ENCODE data around the gene SLC35D1. TPM values are rescaled to one million over a fixed set of nuclear protein-coding genes. Genes with fewer than 3 reads are reported as not detected.

SLC35D1 gene
- total and polyA plus RNA-seq, 10 of the 15 experiments (the other 5 are each of a cell fraction or from before 2014, with no cell fraction given): 2.9 to 12.4 (median 8.6) TPM

DNA sequence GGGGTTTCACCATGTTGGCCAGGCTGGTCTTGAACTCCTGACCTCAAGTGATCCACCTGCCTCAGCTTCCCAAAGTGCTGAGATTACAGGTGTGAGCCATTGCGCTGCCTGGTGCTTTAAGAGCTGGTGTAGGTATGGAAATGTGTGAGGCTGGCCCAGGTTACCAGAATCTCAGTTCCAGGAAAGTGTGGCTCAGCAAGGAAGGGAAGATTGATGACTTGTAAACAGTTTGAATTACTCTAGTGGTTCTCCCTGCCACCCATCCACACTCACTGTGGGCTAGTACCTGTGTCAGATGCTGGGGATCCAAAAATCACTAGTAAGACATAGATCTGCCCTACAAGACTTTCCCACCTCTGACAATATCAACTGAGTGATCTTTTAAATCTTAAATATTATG lies 34.5 kb upstream of the SLC35D1 start (continued):
- no peak for TF ChIP-seq ZBTB11 (CRISPR knock-in tag; IDR thresholded peaks at IDR 0.05)
- no peak for TF ChIP-seq YBX1 (IDR thresholded peaks at IDR 0.05)
- no peak for TF ChIP-seq KDM1A (IDR thresholded peaks at IDR 0.05; ENCODE audit: borderline replicate concordance)
- no peak for TF ChIP-seq MYC (IDR thresholded peaks at IDR 0.05; ENCODE audit: insufficient read depth, insufficient read length, insufficient replicate concordance, low read length, severe bottlenecking)
- TF ChIP-seq RB1 (IDR thresholded peaks at IDR 0.05; ENCODE audit: borderline replicate concordance): no peak
- no peak for TF ChIP-seq POLR2AphosphoS5 (IDR thresholded peaks at IDR 0.05; ENCODE audit: low read length)
- no peak for TF ChIP-seq SUZ12 (IDR thresholded peaks at IDR 0.05; ENCODE audit: unreplicated experiment)

DNA sequence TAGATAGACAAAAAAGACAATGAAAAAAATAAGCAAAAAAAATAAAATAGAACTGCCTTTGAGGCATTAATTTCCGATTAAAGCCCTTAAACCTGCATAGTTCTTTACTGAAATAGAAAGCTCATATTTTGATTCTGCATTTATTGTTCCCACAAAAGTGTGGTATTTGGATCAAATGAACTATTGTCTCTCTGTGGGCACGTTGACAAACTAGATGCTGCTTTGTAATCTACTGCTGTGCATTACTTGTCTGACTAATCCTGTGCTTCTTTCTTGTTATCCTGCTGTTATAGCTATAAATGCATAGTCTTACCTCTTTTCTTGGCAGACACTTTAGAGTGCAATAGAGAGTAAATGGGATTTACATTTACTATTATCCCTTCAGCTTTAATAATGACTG lies 31.4 kb upstream of the SLC35D1 start:
- ATAC-seq: no peak
- SMC1A ChIA-PET (ENCODE audit: uncharacterized antibody, unreplicated experiment): no interaction called here
- no peaks in the 10 kb centered on the region for H4K20me1 ChIP-seq (ENCODE audit: control insufficient read depth, insufficient read depth)
- TF ChIP-seq HCFC1 (IDR thresholded peaks at IDR 0.05; ENCODE audit: low read length) (no peak), TCF3 (IDR thresholded peaks at IDR 0.05; ENCODE audit: borderline replicate concordance, insufficient read depth, low read depth, low read length) (no peak), ZSCAN29 (IDR thresholded peaks at IDR 0.05) (no peak), CHD1 (IDR thresholded peaks at IDR 0.05; ENCODE audit: low read depth, low read length) (no peak), SRF (IDR thresholded peaks at IDR 0.05; ENCODE audit: low read depth in 2 of 2, low read length in 2 of 2) (no peak)
- TF ChIP-seq, protein P1, sequence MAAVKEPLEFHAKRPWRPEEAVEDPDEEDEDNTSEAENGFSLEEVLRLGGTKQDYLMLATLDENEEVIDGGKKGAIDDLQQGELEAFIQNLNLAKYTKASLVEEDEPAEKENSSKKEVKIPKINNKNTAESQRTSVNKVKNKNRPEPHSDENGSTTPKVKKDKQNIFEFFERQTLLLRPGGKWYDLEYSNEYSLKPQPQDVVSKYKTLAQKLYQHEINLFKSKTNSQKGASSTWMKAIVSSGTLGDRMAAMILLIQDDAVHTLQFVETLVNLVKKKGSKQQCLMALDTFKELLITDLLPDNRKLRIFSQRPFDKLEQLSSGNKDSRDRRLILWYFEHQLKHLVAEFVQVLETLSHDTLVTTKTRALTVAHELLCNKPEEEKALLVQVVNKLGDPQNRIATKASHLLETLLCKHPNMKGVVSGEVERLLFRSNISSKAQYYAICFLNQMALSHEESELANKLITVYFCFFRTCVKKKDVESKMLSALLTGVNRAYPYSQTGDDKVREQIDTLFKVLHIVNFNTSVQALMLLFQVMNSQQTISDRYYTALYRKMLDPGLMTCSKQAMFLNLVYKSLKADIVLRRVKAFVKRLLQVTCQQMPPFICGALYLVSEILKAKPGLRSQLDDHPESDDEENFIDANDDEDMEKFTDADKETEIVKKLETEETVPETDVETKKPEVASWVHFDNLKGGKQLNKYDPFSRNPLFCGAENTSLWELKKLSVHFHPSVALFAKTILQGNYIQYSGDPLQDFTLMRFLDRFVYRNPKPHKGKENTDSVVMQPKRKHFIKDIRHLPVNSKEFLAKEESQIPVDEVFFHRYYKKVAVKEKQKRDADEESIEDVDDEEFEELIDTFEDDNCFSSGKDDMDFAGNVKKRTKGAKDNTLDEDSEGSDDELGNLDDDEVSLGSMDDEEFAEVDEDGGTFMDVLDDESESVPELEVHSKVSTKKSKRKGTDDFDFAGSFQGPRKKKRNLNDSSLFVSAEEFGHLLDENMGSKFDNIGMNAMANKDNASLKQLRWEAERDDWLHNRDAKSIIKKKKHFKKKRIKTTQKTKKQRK (IDR thresholded peaks at IDR 0.05; ENCODE audit: low read depth, low read length): no peak
- WGBS (ENCODE audit: insufficient coverage, insufficient replicate concordance, low lambda C conversion rate, missing lambda C conversion rate): 18% methylated on average over 2 of the region's 2 CpGs
- no peak overlapping the region for H3K4me3 ChIP-seq
- H3K9me3 ChIP-seq (replicated peaks; ENCODE audit: control insufficient read depth, insufficient read depth, low read length): no peaks in the 10 kb centered on the region
- BruUV-seq (replicated peaks): no TSS peak
- no peaks in the 10 kb centered on the region for H3K36me3 ChIP-seq (ENCODE audit: control insufficient read depth in 2 of 2, insufficient read depth in 2 of 2, low read length in 1 of 2)
- in situ Hi-C loops (cut with MboI): no loop called here
- H3K27ac ChIP-seq (ENCODE audit: control insufficient read depth, insufficient read depth): no peak overlapping the region
- no peaks in the 10 kb centered on the region for H3K79me2 ChIP-seq (ENCODE audit: control insufficient read depth, insufficient read depth, low read length)
- intact Hi-C loops (cut with micrococcal nuclease; ENCODE audit: unreplicated experiment): no loop called here
- no peak overlapping the region for H3K4me2 ChIP-seq (ENCODE audit: control insufficient read depth, insufficient read depth)
- no peak for DNase-seq (ENCODE audit: low read depth, low spot score)
- H3K9ac ChIP-seq (ENCODE audit: control insufficient read depth, insufficient read depth, low read length): no peak overlapping the region
- no peaks in the 10 kb centered on the region for H3K4me1 ChIP-seq (ENCODE audit: control insufficient read depth, insufficient read depth, low read length)
- H2AFZ ChIP-seq (ENCODE audit: control insufficient read depth, low read depth, low read length): no peak overlapping the region
- POLR2A ChIA-PET: interaction anchor here (0.5 kb wide), 1 partner anchor 13 kb away, joined by 3 read pairs; no protein-coding TSS in a partner anchor
- RAD21 ChIA-PET (ENCODE audit: unreplicated experiment): no interaction called here
- no peak for FAIRE-seq
- CTCF ChIA-PET: interaction anchor here (1.6 kb wide), 1 partner anchor 89 kb away, joined by 3 read pairs; no protein-coding TSS in a partner anchor
- no peaks in the 10 kb centered on the region for H3K27me3 ChIP-seq (replicated peaks in 1 of 2; ENCODE audit: control insufficient read depth in 2 of 2, insufficient read depth in 2 of 2, low read length in 1 of 2)
